ENCODE results near the gene PEX5L. TPM values are rescaled to one million over a fixed set of nuclear protein-coding genes. Genes with fewer than 3 reads are reported as not detected.

The PEX5L gene
- total and polyA plus RNA-seq, 2 experiments from 2014 or later: 6.3 to 7.0 TPM

- TF ChIP-seq, protein P1, sequence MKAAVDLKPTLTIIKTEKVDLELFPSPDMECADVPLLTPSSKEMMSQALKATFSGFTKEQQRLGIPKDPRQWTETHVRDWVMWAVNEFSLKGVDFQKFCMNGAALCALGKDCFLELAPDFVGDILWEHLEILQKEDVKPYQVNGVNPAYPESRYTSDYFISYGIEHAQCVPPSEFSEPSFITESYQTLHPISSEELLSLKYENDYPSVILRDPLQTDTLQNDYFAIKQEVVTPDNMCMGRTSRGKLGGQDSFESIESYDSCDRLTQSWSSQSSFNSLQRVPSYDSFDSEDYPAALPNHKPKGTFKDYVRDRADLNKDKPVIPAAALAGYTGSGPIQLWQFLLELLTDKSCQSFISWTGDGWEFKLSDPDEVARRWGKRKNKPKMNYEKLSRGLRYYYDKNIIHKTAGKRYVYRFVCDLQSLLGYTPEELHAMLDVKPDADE (IDR thresholded peaks at IDR 0.05): no peak
- TF ChIP-seq ZNF331 (CRISPR knock-in tag; IDR thresholded peaks at IDR 0.05; ENCODE audit: low read depth) (no peak), CREB1 (CRISPR knock-in tag; IDR thresholded peaks at IDR 0.05; ENCODE audit: low read depth) (no peak), ZNF114 (CRISPR knock-in tag; IDR thresholded peaks at IDR 0.05) (no peak), NANOG (IDR thresholded peaks at IDR 0.05; ENCODE audit: borderline replicate concordance) (no peak)
Measured at GRCh38 chr3:179969525-179969924, 67.2 kb downstream of the PEX5L start (continued).

GRCh38 chr3:179967622-179968021, 69.1 kb downstream of the PEX5L start:
- Histone ChIP-seq H3K4me2 (no peak overlapping the region), H4K20me1 (replicated peaks; ENCODE audit: insufficient read depth) (no peaks in the 10 kb centered on the region), H3K27me3 (ENCODE audit: insufficient read depth) (no peaks in the 10 kb centered on the region), H3F3A (replicated peaks; ENCODE audit: low read depth) (no peaks in the 10 kb centered on the region), H3K4me1 (ENCODE audit: insufficient read depth) (no peaks in the 10 kb centered on the region; the same call in 1 of the 2 replicates), H3K4me3 (no peak overlapping the region), H3K36me3 (ENCODE audit: insufficient read depth) (no peaks in the 10 kb centered on the region), H2AFZ (no peak overlapping the region), H3K27ac (ENCODE audit: low read depth) (no peak overlapping the region), H3K9me2 (ENCODE audit: insufficient read depth) (peaks cover 3% of the 10 kb centered on the region; the same call in 1 of the 2 replicates), H3K79me2 (replicated peaks; ENCODE audit: insufficient read depth) (no peaks in the 10 kb centered on the region)
- Mint-ChIP-seq H3K4me3 (no peak overlapping the region), H3K9me3 (no peaks in the 10 kb centered on the region), H3K36me3 (ENCODE audit: low read depth) (no peaks in the 10 kb centered on the region), H3K4me1 (peaks cover 7% of the 10 kb centered on the region), H3K27ac (no peak overlapping the region), H3K27me3 (ENCODE audit: insufficient read depth, low read depth, poor library complexity) (no peaks in the 10 kb centered on the region)
- DNase-seq (ENCODE audit: low spot score) (peak; percentile 28), ATAC-seq (peak; percentile 58)
- no peak for TF ChIP-seq NANOG (IDR thresholded peaks at IDR 0.05; ENCODE audit: borderline replicate concordance)
- TF ChIP-seq JUNB (IDR thresholded peaks at IDR 0.05; ENCODE audit: unreplicated experiment): no peak
- TF ChIP-seq POLR2AphosphoS5 (IDR thresholded peaks at IDR 0.05; ENCODE audit: low read depth): no peak
- TF ChIP-seq, protein P2, sequence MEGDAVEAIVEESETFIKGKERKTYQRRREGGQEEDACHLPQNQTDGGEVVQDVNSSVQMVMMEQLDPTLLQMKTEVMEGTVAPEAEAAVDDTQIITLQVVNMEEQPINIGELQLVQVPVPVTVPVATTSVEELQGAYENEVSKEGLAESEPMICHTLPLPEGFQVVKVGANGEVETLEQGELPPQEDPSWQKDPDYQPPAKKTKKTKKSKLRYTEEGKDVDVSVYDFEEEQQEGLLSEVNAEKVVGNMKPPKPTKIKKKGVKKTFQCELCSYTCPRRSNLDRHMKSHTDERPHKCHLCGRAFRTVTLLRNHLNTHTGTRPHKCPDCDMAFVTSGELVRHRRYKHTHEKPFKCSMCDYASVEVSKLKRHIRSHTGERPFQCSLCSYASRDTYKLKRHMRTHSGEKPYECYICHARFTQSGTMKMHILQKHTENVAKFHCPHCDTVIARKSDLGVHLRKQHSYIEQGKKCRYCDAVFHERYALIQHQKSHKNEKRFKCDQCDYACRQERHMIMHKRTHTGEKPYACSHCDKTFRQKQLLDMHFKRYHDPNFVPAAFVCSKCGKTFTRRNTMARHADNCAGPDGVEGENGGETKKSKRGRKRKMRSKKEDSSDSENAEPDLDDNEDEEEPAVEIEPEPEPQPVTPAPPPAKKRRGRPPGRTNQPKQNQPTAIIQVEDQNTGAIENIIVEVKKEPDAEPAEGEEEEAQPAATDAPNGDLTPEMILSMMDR (conservative IDR thresholded peaks at IDR 0.05; ENCODE audit: low read depth in 2 of 2): no peak
- no peak for TF ChIP-seq EZH2phosphoT487 (IDR thresholded peaks at IDR 0.05; ENCODE audit: unreplicated experiment)
- TF ChIP-seq STAT1 (IDR thresholded peaks at IDR 0.05; ENCODE audit: unreplicated experiment): no peak
- TF ChIP-seq CREB1 (CRISPR knock-in tag; IDR thresholded peaks at IDR 0.05; ENCODE audit: low read depth): no peak
- TF ChIP-seq ZNF114 (CRISPR knock-in tag; IDR thresholded peaks at IDR 0.05): no peak
- no peak for TF ChIP-seq EZH2 (IDR thresholded peaks at IDR 0.05; ENCODE audit: low read depth, unreplicated experiment)
- no peak for TF ChIP-seq ZNF331 (CRISPR knock-in tag; IDR thresholded peaks at IDR 0.05; ENCODE audit: low read depth)
- TF ChIP-seq ZNF462 (CRISPR knock-in tag; IDR thresholded peaks at IDR 0.05): no peak
- TF ChIP-seq, protein P1 (IDR thresholded peaks at IDR 0.05): no peak
